ENCODE results near the gene MIGA1. TPM values are rescaled to one million over a fixed set of nuclear protein-coding genes. Genes with fewer than 3 reads are reported as not detected.

Gene MIGA1
- total and polyA plus RNA-seq, 9 of the 15 experiments (the other 6 are each of a cell fraction or from before 2014, with no cell fraction given), result 1.6 to 5.1 (median 2.9) TPM

- Histone ChIP-seq H4K20me1 (replicated peaks; ENCODE audit: control insufficient read depth, insufficient read depth, low read length) (no peaks in the 10 kb centered on the region), H3K27ac (ENCODE audit: extremely low read depth, low read depth, low read length) (no peak overlapping the region), H3K4me2 (ENCODE audit: insufficient read depth, low read length) (no peak overlapping the region), H3K36me3 (ENCODE audit: control insufficient read depth, insufficient read depth, low read length) (no peaks in the 10 kb centered on the region), H3K79me2 (ENCODE audit: control insufficient read depth, insufficient read depth, low read length) (no peaks in the 10 kb centered on the region), H3K4me1 (replicated peaks in 1 of 2; ENCODE audit: control insufficient read depth in 2 of 2, insufficient read depth in 2 of 2, low read length in 2 of 2) (peaks cover 0 to 19% of the 10 kb centered on the region in 2 experiments; a peak in 2 of 5 replicates), H3K4me3 (no peak overlapping the region), H3K9me3 (replicated peaks; ENCODE audit: control insufficient read depth, insufficient read depth, low read depth, low read length) (no peaks in the 10 kb centered on the region), H3K27me3 (ENCODE audit: control insufficient read depth in 2 of 2, insufficient read depth in 2 of 2, low read length in 2 of 2) (no peaks in the 10 kb centered on the region), H2AFZ (ENCODE audit: low read depth, low read length) (no peak overlapping the region), H3K9ac (ENCODE audit: insufficient read depth in 1 of 2, low read depth in 2 of 2, low read length in 2 of 2) (no peak overlapping the region), H3K9me1 (ENCODE audit: control insufficient read depth, insufficient read depth, low read length) (no peaks in the 10 kb centered on the region)
- no peak for FAIRE-seq
- DNase-seq (ENCODE audit: extremely low read depth in 1 of 4, low spot score in 3 of 4), result no peak
- ATAC-seq, result no peak
- ChIA-PET POLR2A (no interaction called here), CTCF (ENCODE audit: low intra/inter-chr PET ratio) (no interaction called here)
- TF ChIP-seq ZNF12 (CRISPR knock-in tag; IDR thresholded peaks at IDR 0.05), result no peak
- TF ChIP-seq ZNF561 (CRISPR knock-in tag; conservative IDR thresholded peaks at IDR 0.05), result no peak
- TF ChIP-seq NELFE (IDR thresholded peaks at IDR 0.05; ENCODE audit: insufficient read depth, insufficient read length), result no peak
- no peak for TF ChIP-seq TAF9B (IDR thresholded peaks at IDR 0.05; ENCODE audit: partially characterized antibody)
- TF ChIP-seq ZNF282 (CRISPR knock-in tag; IDR thresholded peaks at IDR 0.05), result no peak
- TF ChIP-seq, protein P1, sequence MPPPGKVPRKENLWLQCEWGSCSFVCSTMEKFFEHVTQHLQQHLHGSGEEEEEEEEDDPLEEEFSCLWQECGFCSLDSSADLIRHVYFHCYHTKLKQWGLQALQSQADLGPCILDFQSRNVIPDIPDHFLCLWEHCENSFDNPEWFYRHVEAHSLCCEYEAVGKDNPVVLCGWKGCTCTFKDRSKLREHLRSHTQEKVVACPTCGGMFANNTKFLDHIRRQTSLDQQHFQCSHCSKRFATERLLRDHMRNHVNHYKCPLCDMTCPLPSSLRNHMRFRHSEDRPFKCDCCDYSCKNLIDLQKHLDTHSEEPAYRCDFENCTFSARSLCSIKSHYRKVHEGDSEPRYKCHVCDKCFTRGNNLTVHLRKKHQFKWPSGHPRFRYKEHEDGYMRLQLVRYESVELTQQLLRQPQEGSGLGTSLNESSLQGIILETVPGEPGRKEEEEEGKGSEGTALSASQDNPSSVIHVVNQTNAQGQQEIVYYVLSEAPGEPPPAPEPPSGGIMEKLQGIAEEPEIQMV (tag; conservative IDR thresholded peaks at IDR 0.05; ENCODE audit: low read depth), result no peak
- no peak for TF ChIP-seq STAT5B (CRISPR knock-in tag; IDR thresholded peaks at IDR 0.05)
- TF ChIP-seq ZNF436 (CRISPR knock-in tag; IDR thresholded peaks at IDR 0.05), result no peak
- no peak for TF ChIP-seq NONO (IDR thresholded peaks at IDR 0.05; ENCODE audit: low read depth in 2 of 2, low read length in 1 of 2)
- no peak for TF ChIP-seq MCM3 (IDR thresholded peaks at IDR 0.05)
- TF ChIP-seq SRF (CRISPR knock-in tag; IDR thresholded peaks at IDR 0.05), result no peak
- no peak for TF ChIP-seq ZSCAN32 (CRISPR knock-in tag; IDR thresholded peaks at IDR 0.05)
- no peak for TF ChIP-seq BRF2 (IDR thresholded peaks at IDR 0.05; ENCODE audit: borderline replicate concordance, insufficient read depth, insufficient read length)
- no peak for TF ChIP-seq ESRRB (CRISPR knock-in tag; IDR thresholded peaks at IDR 0.05; ENCODE audit: borderline replicate concordance)
- TF ChIP-seq ZFX (CRISPR knock-in tag; IDR thresholded peaks at IDR 0.05), result no peak
- TF ChIP-seq CCAR2 (IDR thresholded peaks at IDR 0.05; ENCODE audit: low read depth, low read length), result no peak
- BruUV-seq (replicated peaks), result no TSS peak
- intact Hi-C loops (cut with micrococcal nuclease) (no loop called here), in situ Hi-C loops (cut with MboI) (no loop called here)
- WGBS (ENCODE audit: insufficient coverage, low coverage, missing lambda C conversion rate), result 59% methylated on average over 2 of the region's 2 CpGs
Observed at GRCh38 chr1:77834771-77835334, 55.4 kb downstream of the MIGA1 start.

Measured in K562 (cell line).